ENCODE measurements around the gene IFFO2.

Gene IFFO2

GRCh38 chr1:18989176-18989799, 32.8 kb upstream of the IFFO2 start:
- in situ Hi-C loops (cut with MboI; ENCODE audit: low sequenced_read_pairs): no loop called here

DNA sequence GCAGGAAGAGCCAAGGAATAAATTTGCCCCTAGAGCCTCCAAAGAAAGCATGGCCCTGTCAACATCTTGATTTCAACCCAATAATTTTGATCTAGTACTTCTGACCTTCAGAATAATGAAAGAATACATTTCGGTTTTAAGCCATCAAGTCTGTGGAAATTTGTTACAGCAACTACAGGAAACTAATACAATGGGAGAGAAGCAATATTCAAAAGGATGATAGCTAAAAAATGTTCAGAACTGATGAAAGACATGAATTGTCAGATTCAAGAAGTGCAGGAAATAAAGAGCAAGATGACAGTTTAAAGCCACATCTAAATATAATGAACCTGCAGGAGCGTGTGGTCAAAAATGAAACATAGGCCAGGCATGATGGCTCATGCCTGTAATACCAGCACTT, 24.8 kb upstream of the IFFO2 start:
- no peaks in the 10 kb centered on the region for H3K36me3 ChIP-seq (replicated peaks)
- no peaks in the 10 kb centered on the region for H3K4me1 ChIP-seq
- in situ Hi-C loops (cut with MboI; ENCODE audit: low sequenced_read_pairs): no loop called here
- H3K4me3 ChIP-seq: no peak overlapping the region
- DNase-seq (ENCODE audit: low spot score in 2 of 2): no peak
- H3K9me3 ChIP-seq: no peaks in the 10 kb centered on the region; the same call in 1 of the 2 replicates
- peaks cover 29% of the 10 kb centered on the region for H3K27me3 ChIP-seq (ENCODE audit: low read depth)

More at GRCh38 chr1:18989176-18989799, 32.8 kb upstream of the IFFO2 start:
- Histone ChIP-seq H3K9me3 (no peaks in the 10 kb centered on the region), H3K4me1 (no peaks in the 10 kb centered on the region), H3K4me3 (no peak overlapping the region), H3K27me3 (ENCODE audit: low read depth) (peaks cover 14% of the 10 kb centered on the region), H3K36me3 (replicated peaks) (no peaks in the 10 kb centered on the region)
- no peak for DNase-seq (ENCODE audit: low spot score in 2 of 2)

- in situ Hi-C loops (cut with MboI; ENCODE audit: low sequenced_read_pairs): no loop called here
Measured at GRCh38 chr1:18978706-18979105, 22.2 kb upstream of the IFFO2 start.

DNA sequence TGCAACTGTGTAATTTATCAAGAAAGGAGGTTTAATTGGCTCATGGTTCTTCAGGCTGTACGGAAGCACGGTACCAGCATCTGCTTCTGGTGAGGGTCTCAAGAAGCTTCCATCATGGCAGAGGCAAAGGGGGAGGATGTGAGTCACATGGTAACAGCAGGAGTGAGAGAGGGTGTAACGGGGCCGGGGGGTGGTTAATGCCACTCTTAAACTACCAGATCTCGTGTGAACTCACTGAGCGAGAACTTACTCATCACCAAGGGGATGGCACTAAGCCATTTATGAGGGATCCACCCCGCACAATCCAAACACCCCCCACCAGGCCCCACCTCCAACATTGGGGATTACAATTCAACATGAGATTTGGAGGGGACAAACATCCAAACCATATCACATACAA, 21.0 kb upstream of the IFFO2 start:
- Histone ChIP-seq H3K9me3 (no peaks in the 10 kb centered on the region; the same call in 1 of the 2 replicates), H3K36me3 (replicated peaks) (no peaks in the 10 kb centered on the region), H3K27me3 (ENCODE audit: low read depth) (peaks cover 41% of the 10 kb centered on the region), H3K4me1 (no peaks in the 10 kb centered on the region), H3K4me3 (no peak overlapping the region)
- no peak for DNase-seq (ENCODE audit: low spot score in 2 of 2)
- in situ Hi-C loops (cut with MboI; ENCODE audit: low sequenced_read_pairs): no loop called here

More at GRCh38 chr1:18978706-18979105, 22.2 kb upstream of the IFFO2 start:
- Histone ChIP-seq H3K9me3 (no peaks in the 10 kb centered on the region; the same call in 1 of the 2 replicates), H3K4me3 (no peak overlapping the region), H3K36me3 (replicated peaks) (no peaks in the 10 kb centered on the region), H3K27me3 (ENCODE audit: low read depth) (peaks cover 34% of the 10 kb centered on the region), H3K4me1 (no peaks in the 10 kb centered on the region)
- DNase-seq (ENCODE audit: low spot score in 2 of 2): no peak

GRCh38 chr1:18976096-18976495, 19.6 kb upstream of the IFFO2 start:
- H3K4me1 ChIP-seq: no peaks in the 10 kb centered on the region
- H3K36me3 ChIP-seq (replicated peaks): no peaks in the 10 kb centered on the region
- no peak overlapping the region for H3K4me3 ChIP-seq
- in situ Hi-C loops (cut with MboI; ENCODE audit: low sequenced_read_pairs): no loop called here
- H3K9me3 ChIP-seq: no peaks in the 10 kb centered on the region; the same call in 1 of the 2 replicates
- H3K27me3 ChIP-seq (ENCODE audit: low read depth): peaks cover 48% of the 10 kb centered on the region
- no peak for DNase-seq (ENCODE audit: low spot score in 2 of 2)

GRCh38 chr1:18974606-18975005, 18.1 kb upstream of the IFFO2 start:
- Histone ChIP-seq H3K27me3 (ENCODE audit: low read depth) (peaks cover 58% of the 10 kb centered on the region), H3K9me3 (no peaks in the 10 kb centered on the region; the same call in 1 of the 2 replicates), H3K36me3 (replicated peaks) (no peaks in the 10 kb centered on the region), H3K4me1 (no peaks in the 10 kb centered on the region), H3K4me3 (no peak overlapping the region)
- DNase-seq (ENCODE audit: low spot score in 2 of 2): no peak
- in situ Hi-C loops (cut with MboI; ENCODE audit: low sequenced_read_pairs): no loop called here

GRCh38 chr1:18974005-18974404, 17.5 kb upstream of the IFFO2 start:
- no peak overlapping the region for H3K4me3 ChIP-seq
- no peaks in the 10 kb centered on the region for H3K36me3 ChIP-seq (replicated peaks)
- peaks cover 59% of the 10 kb centered on the region for H3K27me3 ChIP-seq (ENCODE audit: low read depth)
- no peaks in the 10 kb centered on the region; the same call in 1 of the 2 replicates for H3K9me3 ChIP-seq
- H3K4me1 ChIP-seq: no peaks in the 10 kb centered on the region
- in situ Hi-C loops (cut with MboI; ENCODE audit: low sequenced_read_pairs): no loop called here
- DNase-seq (ENCODE audit: low spot score in 2 of 2): no peak

DNA sequence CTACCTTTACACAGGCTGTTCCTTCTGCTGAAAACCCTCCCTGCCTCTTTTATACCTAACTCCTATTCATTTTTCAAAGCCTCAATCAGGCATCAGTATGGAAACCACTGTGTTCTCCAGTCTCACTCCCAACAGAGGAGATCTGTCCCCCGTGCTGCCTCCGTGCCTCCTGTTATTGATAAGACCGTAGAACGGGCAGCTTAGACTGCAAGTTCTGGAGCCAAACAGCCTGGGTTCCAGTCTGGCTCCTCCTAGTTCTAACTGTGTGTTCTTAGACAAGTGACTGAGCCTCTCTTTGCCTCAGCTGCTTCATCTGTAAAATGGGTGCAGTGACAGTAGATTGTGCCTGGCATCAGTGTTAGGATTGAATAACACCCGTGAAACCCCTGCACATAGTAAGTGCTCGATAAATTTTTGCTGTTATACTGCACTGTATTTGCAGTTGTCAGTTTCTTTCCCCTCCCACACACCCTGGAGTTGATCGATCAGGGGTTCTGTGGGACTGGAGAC, 17.0 kb upstream of the IFFO2 start:
- in situ Hi-C loops (cut with MboI; ENCODE audit: low sequenced_read_pairs): no loop called here
- Histone ChIP-seq H3K4me3 (no peak overlapping the region), H3K27me3 (ENCODE audit: low read depth) (peaks cover 62% of the 10 kb centered on the region), H3K9me3 (no peaks in the 10 kb centered on the region; the same call in 1 of the 2 replicates), H3K36me3 (replicated peaks) (no peaks in the 10 kb centered on the region), H3K4me1 (no peaks in the 10 kb centered on the region)
- DNase-seq (ENCODE audit: low spot score in 2 of 2): no peak

DNA sequence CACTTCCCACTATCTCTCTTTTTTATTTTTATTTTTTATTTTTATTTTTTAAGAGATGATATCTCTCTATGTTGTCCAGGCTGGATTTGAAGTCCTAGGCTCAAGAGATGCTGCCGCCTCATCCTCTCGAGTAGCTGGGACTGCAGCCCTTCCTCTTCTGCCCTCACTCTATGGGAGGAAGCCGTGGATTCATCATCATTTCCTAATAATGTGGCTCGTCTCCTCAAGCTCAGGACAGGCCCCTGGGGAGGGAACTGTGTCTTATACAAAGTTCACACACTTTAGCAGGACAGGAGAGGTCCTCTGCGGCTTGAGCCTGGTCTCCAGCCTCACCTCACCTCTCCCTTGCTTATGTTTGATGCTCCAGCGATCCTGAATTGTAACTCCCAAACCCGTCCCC, 16.5 kb upstream of the IFFO2 start:
- no peak overlapping the region for H3K4me3 ChIP-seq
- no peaks in the 10 kb centered on the region for H3K4me1 ChIP-seq
- in situ Hi-C loops (cut with MboI; ENCODE audit: low sequenced_read_pairs): no loop called here
- no peaks in the 10 kb centered on the region for H3K36me3 ChIP-seq (replicated peaks)
- peaks cover 61% of the 10 kb centered on the region for H3K27me3 ChIP-seq (ENCODE audit: low read depth)
- no peak for DNase-seq (ENCODE audit: low spot score in 2 of 2)
- no peaks in the 10 kb centered on the region; the same call in 1 of the 2 replicates for H3K9me3 ChIP-seq

DNA sequence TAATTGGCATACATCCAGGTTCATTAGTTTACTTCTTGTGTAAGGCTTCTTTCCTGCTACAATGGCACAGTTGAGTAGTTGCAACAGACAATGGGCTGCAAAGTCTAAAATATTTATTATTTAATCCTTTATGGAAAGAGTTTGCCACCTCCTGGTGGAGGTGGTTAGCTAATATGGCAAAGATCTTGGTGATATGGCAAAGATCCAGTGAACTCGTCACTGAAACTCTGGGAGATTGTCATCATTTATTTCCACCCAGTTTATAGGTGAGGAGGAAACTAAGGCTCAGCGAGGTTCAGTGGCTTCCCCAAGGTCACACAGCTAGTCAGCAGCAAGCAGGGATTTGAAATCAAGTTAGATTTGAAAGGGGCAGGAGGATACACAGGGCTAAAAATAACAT, 16.1 kb upstream of the IFFO2 start:
- H3K36me3 ChIP-seq (replicated peaks): no peaks in the 10 kb centered on the region
- H3K4me3 ChIP-seq: no peak overlapping the region
- no peaks in the 10 kb centered on the region for H3K4me1 ChIP-seq
- DNase-seq (ENCODE audit: low spot score in 2 of 2): no peak
- in situ Hi-C loops (cut with MboI; ENCODE audit: low sequenced_read_pairs): no loop called here
- H3K9me3 ChIP-seq: no peaks in the 10 kb centered on the region; the same call in 1 of the 2 replicates
- peaks cover 58% of the 10 kb centered on the region for H3K27me3 ChIP-seq (ENCODE audit: low read depth)

GRCh38 chr1:18970762-18971161, 14.3 kb upstream of the IFFO2 start:
- H3K9me3 ChIP-seq: no peaks in the 10 kb centered on the region
- no peak for DNase-seq (ENCODE audit: low spot score in 2 of 2)
- in situ Hi-C loops (cut with MboI; ENCODE audit: low sequenced_read_pairs): no loop called here
- peaks cover 60% of the 10 kb centered on the region for H3K27me3 ChIP-seq (ENCODE audit: low read depth)
- no peak overlapping the region for H3K4me3 ChIP-seq
- H3K4me1 ChIP-seq: no peaks in the 10 kb centered on the region; the same call in 1 of the 2 replicates
- no peaks in the 10 kb centered on the region for H3K36me3 ChIP-seq (replicated peaks)

DNA sequence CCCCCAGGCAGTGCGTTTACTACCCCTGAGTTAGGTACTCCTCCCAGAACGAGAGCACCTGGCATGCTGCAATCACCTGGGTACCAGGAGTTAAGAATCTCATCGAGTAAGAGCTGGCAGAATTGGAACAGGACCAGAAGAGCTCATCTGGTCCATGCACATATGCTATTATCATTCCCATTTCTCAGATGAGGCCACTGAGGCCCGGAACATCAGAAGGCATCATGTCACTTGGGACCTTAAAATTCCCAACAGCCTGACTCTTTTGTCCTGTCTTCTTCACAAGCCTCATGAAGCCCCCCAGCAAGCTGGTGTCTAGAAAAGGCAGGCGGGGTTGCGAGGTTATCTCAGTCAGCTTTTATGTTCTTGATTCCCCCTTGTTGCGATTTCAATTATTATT, 13.9 kb upstream of the IFFO2 start:
- Histone ChIP-seq H3K36me3 (replicated peaks) (no peaks in the 10 kb centered on the region), H3K4me3 (no peak overlapping the region), H3K27me3 (ENCODE audit: low read depth) (peaks cover 60% of the 10 kb centered on the region), H3K9me3 (no peaks in the 10 kb centered on the region), H3K4me1 (no peaks in the 10 kb centered on the region; the same call in 1 of the 2 replicates)
- in situ Hi-C loops (cut with MboI; ENCODE audit: low sequenced_read_pairs): no loop called here
- DNase-seq (ENCODE audit: low spot score in 2 of 2): no peak

- in situ Hi-C loops (cut with MboI; ENCODE audit: low sequenced_read_pairs): no loop called here
- Histone ChIP-seq H3K27me3 (ENCODE audit: low read depth) (peaks cover 58% of the 10 kb centered on the region), H3K9me3 (no peaks in the 10 kb centered on the region), H3K36me3 (replicated peaks) (no peaks in the 10 kb centered on the region), H3K4me1 (no peaks in the 10 kb centered on the region; the same call in 1 of the 2 replicates), H3K4me3 (no peak overlapping the region)
- no peak for DNase-seq (ENCODE audit: low spot score in 2 of 2)
Measured at GRCh38 chr1:18967066-18967690, 10.7 kb upstream of the IFFO2 start.

All from HAP-1 (cell line).